CD4-positive, alpha-beta T cell (primary cell): Measurements from ENCODE around the gene PACSIN3. TPM values are rescaled to one million over a fixed set of nuclear protein-coding genes. Genes with fewer than 3 reads are reported as not detected.

ENCODE experiments used
- ATAC-seq: fragments of 200-7000 bp; cut with Tn5 transposase; one replicate; pipeline ENCODE4 v1.10.0; 2022; ENCODE audit warnings: mild to moderate bottlenecking; ENCODE audit not compliant: poor library complexity
- CTCF ChIA-PET: fragments of 350-600 bp; sonication (Branson Sonifier 250); formaldehyde crosslinking; loops from one replicate; lab custom pipeline; 2021; ENCODE audit warnings: antibody characterized with exemption, inconsistent platforms; lab: Charles Lee
- POLR2A ChIA-PET: fragments of 350-600 bp; sonication (Branson Sonifier 250); formaldehyde crosslinking; loops from one replicate; lab custom pipeline; 2021; ENCODE audit warnings: antibody characterized with exemption, inconsistent platforms; lab: Charles Lee
- DNase-seq, 14 experiments: peaks; one replicate each; pipeline ENCODE4 v3.0.0-alpha.2; 2013 to 2020; ENCODE audit warnings: mixed read lengths in 2 of 14
- H3K27ac ChIP-seq, 2 donors: one replicate each; pipeline versions ENCODE4 v1.5.1 to v1.7.0; 2013; ENCODE audit warnings: low read length in 2 of 2, low read depth in 1 of 2, mild to moderate bottlenecking in 1 of 2
- H3K27me3 ChIP-seq, 2 experiments: 1 replicate in 1 of 2; 2 replicates in 1 of 2; pipeline versions ENCODE4 v1.6.1 to v1.7.0; 2013; ENCODE audit warnings: low read length in 2 of 2, control low read depth in 1 of 2, mild to moderate bottlenecking in 1 of 2, moderate library complexity in 1 of 2; ENCODE audit not compliant: insufficient read depth in 2 of 2, control insufficient read depth in 1 of 2
- H3K36me3 ChIP-seq: one replicate; pipeline ENCODE4 v1.6.1; 2013; ENCODE audit warnings: low read length, control low read depth; ENCODE audit not compliant: insufficient read depth
- H3K4me1 ChIP-seq: one replicate; pipeline ENCODE4 v1.6.1; 2013; ENCODE audit warnings: low read length, control low read depth; ENCODE audit not compliant: insufficient read depth
- H3K4me3 ChIP-seq: one replicate; pipeline ENCODE4 v1.5.1; 2013; ENCODE audit warnings: mild to moderate bottlenecking, low read length, moderate library complexity
- H3K9me3 ChIP-seq, 2 experiments: 1 replicate in 1 of 2; 2 replicates in 1 of 2; pipeline versions ENCODE4 v1.6.1 to v1.7.0; 2013; ENCODE audit warnings: low read length in 2 of 2, mild to moderate bottlenecking in 2 of 2, control low read depth in 1 of 2, moderate library complexity in 1 of 2; ENCODE audit not compliant: control insufficient read depth in 1 of 2, insufficient read depth in 1 of 2
- H3K27ac Mint-ChIP-seq: one replicate; pipeline ENCODE4 v1.8.0; 2020; ENCODE audit warnings: mixed read lengths
- H3K27me3 Mint-ChIP-seq: one replicate; pipeline ENCODE4 v1.8.0; 2021; ENCODE audit warnings: mixed read lengths
- H3K36me3 Mint-ChIP-seq: one replicate; pipeline ENCODE4 v1.8.0; 2021; ENCODE audit warnings: low read depth, mixed read lengths
- H3K4me1 Mint-ChIP-seq: one replicate; pipeline ENCODE4 v1.8.0; 2021; ENCODE audit warnings: low read depth, mixed read lengths
- H3K4me3 Mint-ChIP-seq: one replicate; pipeline ENCODE4 v1.8.0; 2020; ENCODE audit warnings: mild to moderate bottlenecking, mixed read lengths
- H3K9me3 Mint-ChIP-seq: one replicate; pipeline ENCODE4 v1.8.0; 2020; ENCODE audit warnings: mixed read lengths
- intact Hi-C, 2 experiments: fragments of 100-400 bp; cut with DNase I in 1 of 2; cut with micrococcal nuclease in 1 of 2; formaldehyde crosslinking; loops; one replicate each; pipeline versions ENCODE4 v1.15.1 to v1.9.0; 2023 to 2025; cut with DNase I, micrococcal nuclease
- total RNA-seq, 174 experiments: library from RNA in 2 of 174; stranded (reverse) in 2 of 174; gene quantifications; one replicate each; pipeline ENCODE4 v1.2.3 and lab custom pipeline; 2021 to 2026
- TF ChIP-seq, protein P1 (sequence below): fragments of 200-600 bp; IDR thresholded peaks from one replicate; pipeline ENCODE4 v1.8.0; 2022; ENCODE audit warnings: antibody characterized with exemption, mild to moderate bottlenecking

The PACSIN3 gene
- total RNA-seq, 2 experiments from 2014 or later, result 0.27 TPM; not detected in 1

DNA sequence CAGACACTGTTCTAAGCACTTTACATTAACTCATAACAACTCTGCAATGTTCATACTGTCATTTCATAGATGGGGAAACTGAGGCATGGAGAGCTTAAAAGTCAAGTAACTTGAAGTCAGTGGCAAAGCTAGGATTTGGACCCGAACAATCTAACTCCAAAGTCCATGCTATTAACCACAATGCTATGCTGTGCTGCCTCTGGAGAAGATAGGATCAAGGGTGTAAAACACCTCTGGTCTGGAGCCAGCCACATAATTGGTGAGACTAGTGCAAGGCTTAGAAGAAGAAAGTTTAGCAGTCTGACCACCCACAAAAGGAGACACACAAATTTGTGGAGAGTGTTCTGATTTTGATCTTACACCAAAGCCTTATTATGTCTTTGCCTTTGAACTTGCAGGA, 53.3 kb downstream of the PACSIN3 start:
- intact Hi-C loops, result no loop called here
- H3K9me3 ChIP-seq, result no peaks in the 10 kb centered on the region
- peaks cover 6% of the 10 kb centered on the region for H3K36me3 ChIP-seq
- no peaks in the 10 kb centered on the region for H3K4me1 ChIP-seq
- Mint-ChIP-seq H3K27me3 (no peaks in the 10 kb centered on the region), H3K4me1 (no peaks in the 10 kb centered on the region), H3K9me3 (no peaks in the 10 kb centered on the region), H3K36me3 (peaks cover 9% of the 10 kb centered on the region), H3K27ac (no peak overlapping the region), H3K4me3 (no peak overlapping the region)
- ATAC-seq (no peak), DNase-seq (no peak)
- POLR2A ChIA-PET, result no interaction called here
- TF ChIP-seq, protein P1, sequence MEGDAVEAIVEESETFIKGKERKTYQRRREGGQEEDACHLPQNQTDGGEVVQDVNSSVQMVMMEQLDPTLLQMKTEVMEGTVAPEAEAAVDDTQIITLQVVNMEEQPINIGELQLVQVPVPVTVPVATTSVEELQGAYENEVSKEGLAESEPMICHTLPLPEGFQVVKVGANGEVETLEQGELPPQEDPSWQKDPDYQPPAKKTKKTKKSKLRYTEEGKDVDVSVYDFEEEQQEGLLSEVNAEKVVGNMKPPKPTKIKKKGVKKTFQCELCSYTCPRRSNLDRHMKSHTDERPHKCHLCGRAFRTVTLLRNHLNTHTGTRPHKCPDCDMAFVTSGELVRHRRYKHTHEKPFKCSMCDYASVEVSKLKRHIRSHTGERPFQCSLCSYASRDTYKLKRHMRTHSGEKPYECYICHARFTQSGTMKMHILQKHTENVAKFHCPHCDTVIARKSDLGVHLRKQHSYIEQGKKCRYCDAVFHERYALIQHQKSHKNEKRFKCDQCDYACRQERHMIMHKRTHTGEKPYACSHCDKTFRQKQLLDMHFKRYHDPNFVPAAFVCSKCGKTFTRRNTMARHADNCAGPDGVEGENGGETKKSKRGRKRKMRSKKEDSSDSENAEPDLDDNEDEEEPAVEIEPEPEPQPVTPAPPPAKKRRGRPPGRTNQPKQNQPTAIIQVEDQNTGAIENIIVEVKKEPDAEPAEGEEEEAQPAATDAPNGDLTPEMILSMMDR, result no peak
- H3K27ac ChIP-seq, result no peak overlapping the region
- H3K4me3 ChIP-seq, result no peak overlapping the region
- CTCF ChIA-PET, result interaction anchor here (0.6 kb wide), 1 partner anchor 17 kb away, joined by 5 read pairs; no protein-coding TSS in a partner anchor
- H3K27me3 ChIP-seq, result no peaks in the 10 kb centered on the region

DNA sequence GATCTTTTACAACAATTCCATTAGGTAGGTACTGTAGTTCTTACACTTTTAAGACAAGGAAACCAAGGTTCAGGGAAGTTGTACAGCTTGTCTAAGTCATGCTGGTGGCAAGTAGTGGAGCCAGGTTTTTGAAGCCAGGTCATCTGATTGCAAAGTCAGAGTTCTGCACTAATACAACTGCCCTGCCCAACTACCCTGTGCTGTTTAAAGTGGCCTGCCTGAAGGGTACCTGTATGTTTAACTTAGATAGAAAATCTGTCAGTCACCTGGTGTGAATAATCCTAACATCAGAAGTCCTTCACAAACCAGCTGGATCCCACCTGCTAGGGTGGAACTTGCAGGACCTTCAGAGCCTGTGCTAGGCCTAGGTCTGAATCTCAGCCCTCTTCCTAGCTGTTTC, 53.7 kb downstream of the PACSIN3 start:
- POLR2A ChIA-PET, result no interaction called here
- TF ChIP-seq, protein P1, result no peak
- H3K4me3 Mint-ChIP-seq, result no peak overlapping the region

DNA sequence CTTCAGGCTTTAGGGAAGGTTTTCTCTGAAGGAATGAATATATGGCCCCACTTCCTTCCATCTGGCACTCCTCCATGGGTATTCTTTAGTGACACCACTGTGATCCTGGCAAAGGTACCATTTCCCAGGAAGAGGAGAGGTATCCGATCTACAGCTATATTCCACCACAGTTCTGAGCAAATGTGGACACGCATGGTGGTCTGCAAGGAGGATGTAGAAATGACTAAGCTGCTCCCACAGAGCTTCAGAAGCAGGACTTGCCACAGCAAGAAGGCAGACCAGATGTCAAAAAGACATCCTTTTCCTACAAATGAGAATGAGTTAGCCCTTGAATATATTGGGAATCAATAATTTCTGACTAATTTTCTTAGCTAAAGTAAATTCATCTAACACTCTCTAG, 55.1 kb downstream of the PACSIN3 start:
- ChIA-PET CTCF (interaction anchor here (0.6 to 1.1 kb wide), 2 partner anchors 22 to 1091 kb away, joined by 3 to 4 read pairs; no protein-coding TSS in a partner anchor), POLR2A (no interaction called here)
- Histone ChIP-seq H3K27me3 (no peaks in the 10 kb centered on the region), H3K27ac (no peak overlapping the region), H3K36me3 (no peaks in the 10 kb centered on the region), H3K9me3 (no peaks in the 10 kb centered on the region), H3K4me3 (no peak overlapping the region), H3K4me1 (no peaks in the 10 kb centered on the region)
- ATAC-seq, result no peak
- no peaks in the 10 kb centered on the region for H3K27me3 Mint-ChIP-seq
- DNase-seq, result no peak
- no peaks in the 10 kb centered on the region for H3K4me1 Mint-ChIP-seq
- TF ChIP-seq, protein P1, result no peak
- no peaks in the 10 kb centered on the region for H3K36me3 Mint-ChIP-seq
- H3K4me3 Mint-ChIP-seq, result no peak overlapping the region
- no peak overlapping the region for H3K27ac Mint-ChIP-seq
- no peaks in the 10 kb centered on the region for H3K9me3 Mint-ChIP-seq
- intact Hi-C loops, result no loop called here

More for the DNA sequence above, 53.7 kb downstream of the PACSIN3 start:
- Histone ChIP-seq H3K27me3 (no peaks in the 10 kb centered on the region), H3K9me3 (no peaks in the 10 kb centered on the region), H3K36me3 (peaks cover 2% of the 10 kb centered on the region), H3K27ac (no peak overlapping the region), H3K4me3 (no peak overlapping the region), H3K4me1 (no peaks in the 10 kb centered on the region)
- intact Hi-C loops, result no loop called here
- Mint-ChIP-seq H3K27ac (no peak overlapping the region), H3K36me3 (peaks cover 4% of the 10 kb centered on the region), H3K27me3 (no peaks in the 10 kb centered on the region), H3K4me1 (no peaks in the 10 kb centered on the region), H3K9me3 (no peaks in the 10 kb centered on the region)
- no peak for ATAC-seq
- DNase-seq, result no peak
- CTCF ChIA-PET, result interaction anchor here (0.6 kb wide), 1 partner anchor 16 kb away, joined by 5 read pairs; no protein-coding TSS in a partner anchor
